ENCODE data around the gene IL9R.
"Not testable (repeated sequence)": the region's sequence is repeated elsewhere in the genome, so short reads cannot be mapped to it uniquely, and the experiment has no call there.

IL9R gene

DNA sequence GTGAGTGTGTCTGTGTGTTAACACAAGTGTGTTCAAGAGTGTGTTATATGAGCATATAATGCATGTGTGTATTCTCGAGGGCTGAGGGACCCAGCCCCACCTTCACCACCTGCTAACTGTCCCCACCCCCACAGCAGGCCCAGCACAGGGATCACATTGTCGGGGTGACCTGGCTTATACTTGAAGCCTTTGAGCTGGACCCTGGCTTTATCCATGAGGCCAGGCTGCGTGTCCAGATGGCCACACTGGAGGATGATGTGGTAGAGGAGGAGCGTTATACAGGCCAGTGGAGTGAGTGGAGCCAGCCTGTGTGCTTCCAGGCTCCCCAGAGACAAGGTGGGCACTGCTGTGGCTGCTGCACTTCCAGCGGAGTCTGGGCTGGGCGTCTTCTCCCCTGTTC is 7.6 kb downstream of the IL9R start:
- Histone ChIP-seq H3K4me3 (ENCODE audit: low read depth, low read length) (no peak overlapping the region), H3K4me1 (ENCODE audit: control insufficient read depth, insufficient read depth, low read length, unreplicated experiment) (no peaks in the 10 kb centered on the region), H3K27me3 (ENCODE audit: insufficient read depth, low read length) (no peaks in the 10 kb centered on the region), H3K27ac (ENCODE audit: low read depth, low read length) (no peak overlapping the region), H2AFZ (ENCODE audit: low read length, unreplicated experiment) (no peak overlapping the region), H3K79me2 (ENCODE audit: control insufficient read depth, insufficient read depth, low read length, unreplicated experiment) (no peaks in the 10 kb centered on the region), H3K36me3 (ENCODE audit: insufficient read depth, low read length) (no peaks in the 10 kb centered on the region)

DNA sequence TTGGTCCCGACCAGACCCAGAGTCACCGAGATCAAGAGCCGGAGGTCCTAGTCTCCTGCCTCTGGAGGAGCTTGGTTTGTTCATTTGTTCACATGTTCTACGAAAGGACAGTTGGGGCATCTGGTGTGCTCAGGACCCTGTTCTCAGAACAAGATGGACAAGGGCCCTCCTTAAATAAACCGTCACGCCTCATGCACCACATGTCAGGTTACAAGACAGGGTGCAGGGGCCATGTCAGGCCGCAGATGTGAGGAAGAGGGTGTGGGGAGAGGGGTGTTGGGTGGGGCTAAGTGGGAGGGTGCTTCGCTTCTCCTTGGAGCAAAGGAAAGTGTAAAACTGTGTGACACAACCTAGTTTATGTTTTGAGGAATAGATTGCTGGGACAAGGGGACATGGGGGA is 9.0 kb downstream of the IL9R start:
- not testable (repeated sequence) for H3K36me3 ChIP-seq (ENCODE audit: insufficient read depth, low read length); H3K79me2 ChIP-seq (ENCODE audit: control insufficient read depth, insufficient read depth, low read length, unreplicated experiment); H3K4me1 ChIP-seq (ENCODE audit: control insufficient read depth, insufficient read depth, low read length, unreplicated experiment); H3K4me3 ChIP-seq (ENCODE audit: low read depth, low read length); H3K27ac ChIP-seq (ENCODE audit: low read depth, low read length); H3K27me3 ChIP-seq (ENCODE audit: insufficient read depth, low read length); H2AFZ ChIP-seq (ENCODE audit: low read length, unreplicated experiment)

DNA sequence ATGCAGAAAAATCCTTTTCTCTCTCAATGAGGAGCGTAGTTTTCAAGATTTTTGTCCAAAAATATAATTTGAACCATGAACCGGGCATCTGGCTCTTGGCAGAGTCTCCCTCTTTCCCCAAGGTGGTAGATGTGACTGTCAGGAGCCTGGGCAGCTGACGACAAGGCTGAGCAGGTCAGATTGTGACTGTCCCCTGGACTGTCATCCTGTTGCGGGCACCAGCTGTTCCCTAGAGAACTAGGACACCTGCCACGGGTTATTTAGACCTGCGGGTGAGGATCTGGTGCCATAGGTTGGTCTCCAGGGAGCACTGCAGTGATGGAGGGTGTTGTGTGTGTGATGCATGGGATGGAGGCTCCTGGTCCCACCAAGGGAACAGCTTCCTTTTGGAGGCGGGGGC is 10.9 kb downstream of the IL9R start:
- not testable (repeated sequence) for H3K27me3 ChIP-seq (ENCODE audit: insufficient read depth, low read length); H3K4me3 ChIP-seq (ENCODE audit: low read depth, low read length); H3K27ac ChIP-seq (ENCODE audit: low read depth, low read length)

DNA sequence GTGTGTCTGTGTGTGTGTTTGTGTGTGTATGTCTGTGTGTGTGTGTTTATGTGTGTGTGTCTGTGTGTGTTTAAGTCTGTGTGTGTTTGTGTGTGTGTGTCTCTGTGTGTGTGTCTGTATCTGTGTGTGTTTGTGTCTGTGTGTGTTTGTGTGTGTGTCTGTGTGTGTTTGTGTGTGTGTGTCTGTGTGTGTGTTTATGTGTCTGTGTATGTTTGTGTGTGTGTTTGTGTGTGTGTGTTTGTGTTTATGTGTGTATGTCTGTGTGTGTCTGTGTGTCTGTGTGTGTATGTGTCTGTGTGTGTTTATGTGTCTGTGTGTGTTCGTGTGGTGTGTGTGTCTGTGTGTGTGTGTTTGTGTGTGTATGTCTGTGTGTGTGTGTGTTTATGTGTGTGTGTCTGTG is 11.4 kb downstream of the IL9R start:
- no peak overlapping the region for H3K27ac ChIP-seq (ENCODE audit: low read depth, low read length)
- no peaks in the 10 kb centered on the region for H3K36me3 ChIP-seq (ENCODE audit: insufficient read depth, low read length)
- no peaks in the 10 kb centered on the region for H3K4me1 ChIP-seq (ENCODE audit: control insufficient read depth, insufficient read depth, low read length, unreplicated experiment)
- H3K79me2 ChIP-seq (ENCODE audit: control insufficient read depth, insufficient read depth, low read length, unreplicated experiment) = no peaks in the 10 kb centered on the region
- H3K27me3 ChIP-seq (ENCODE audit: insufficient read depth, low read length) = no peaks in the 10 kb centered on the region
- no peak overlapping the region for H3K4me3 ChIP-seq (ENCODE audit: low read depth, low read length)
- no peak overlapping the region for H2AFZ ChIP-seq (ENCODE audit: low read length, unreplicated experiment)

More for the DNA sequence above, 10.9 kb downstream of the IL9R start:
- not testable (repeated sequence) for H2AFZ ChIP-seq (ENCODE audit: low read length, unreplicated experiment); H3K36me3 ChIP-seq (ENCODE audit: insufficient read depth, low read length); H3K4me1 ChIP-seq (ENCODE audit: control insufficient read depth, insufficient read depth, low read length, unreplicated experiment); H3K79me2 ChIP-seq (ENCODE audit: control insufficient read depth, insufficient read depth, low read length, unreplicated experiment)

DNA sequence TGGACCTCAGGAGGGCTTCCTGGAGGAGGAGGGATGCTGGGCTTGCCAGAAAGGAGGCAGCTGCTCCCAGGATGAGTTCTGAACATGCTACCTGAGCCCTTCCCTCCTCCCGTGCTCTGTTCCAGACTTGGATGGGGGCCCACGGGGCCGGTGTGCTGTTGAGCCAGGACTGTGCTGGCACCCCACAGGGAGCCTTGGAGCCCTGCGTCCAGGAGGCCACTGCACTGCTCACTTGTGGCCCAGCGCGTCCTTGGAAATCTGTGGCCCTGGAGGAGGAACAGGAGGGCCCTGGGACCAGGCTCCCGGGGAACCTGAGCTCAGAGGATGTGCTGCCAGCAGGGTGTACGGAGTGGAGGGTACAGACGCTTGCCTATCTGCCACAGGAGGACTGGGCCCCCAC is 12.2 kb downstream of the IL9R start:
- not testable (repeated sequence) for H3K36me3 ChIP-seq (ENCODE audit: insufficient read depth, low read length); H2AFZ ChIP-seq (ENCODE audit: low read length, unreplicated experiment); H3K27me3 ChIP-seq (ENCODE audit: insufficient read depth, low read length); H3K4me3 ChIP-seq (ENCODE audit: low read depth, low read length); H3K79me2 ChIP-seq (ENCODE audit: control insufficient read depth, insufficient read depth, low read length, unreplicated experiment); H3K27ac ChIP-seq (ENCODE audit: low read depth, low read length); H3K4me1 ChIP-seq (ENCODE audit: control insufficient read depth, insufficient read depth, low read length, unreplicated experiment)

DNA sequence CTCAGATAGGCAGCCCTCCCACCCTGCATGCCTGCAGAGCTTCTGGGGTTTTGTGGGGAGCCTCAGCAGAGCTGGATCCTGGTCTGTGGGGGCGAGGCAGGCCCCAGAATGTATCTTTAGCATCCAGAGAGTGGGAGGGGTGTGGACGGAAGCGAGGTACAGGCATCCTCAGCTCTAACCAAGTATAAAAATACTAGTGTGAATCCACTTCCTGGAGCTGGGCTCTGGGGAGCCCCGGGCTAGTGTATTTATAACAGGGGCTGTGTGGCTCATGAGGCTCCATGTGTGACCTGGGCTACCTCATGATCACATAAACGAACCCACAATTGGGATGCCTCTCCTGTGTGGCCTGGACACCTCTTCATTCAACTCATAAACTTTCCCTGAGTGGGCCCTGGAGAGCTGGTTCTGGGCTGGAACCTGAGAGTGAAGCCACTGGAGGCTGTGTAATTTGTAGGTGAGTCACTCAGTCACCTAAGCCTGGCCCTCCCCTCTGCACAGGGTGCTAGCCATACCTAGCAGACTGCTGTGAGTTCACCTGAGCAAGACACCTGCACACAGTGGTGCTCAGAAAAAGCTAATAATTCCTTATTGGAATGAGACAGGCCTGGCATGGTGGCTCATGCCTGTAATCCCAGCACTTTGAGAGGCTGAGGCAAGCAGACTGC is 15.9 kb downstream of the IL9R start:
- not testable (repeated sequence) for H3K36me3 ChIP-seq (ENCODE audit: insufficient read depth, low read length)

DNA sequence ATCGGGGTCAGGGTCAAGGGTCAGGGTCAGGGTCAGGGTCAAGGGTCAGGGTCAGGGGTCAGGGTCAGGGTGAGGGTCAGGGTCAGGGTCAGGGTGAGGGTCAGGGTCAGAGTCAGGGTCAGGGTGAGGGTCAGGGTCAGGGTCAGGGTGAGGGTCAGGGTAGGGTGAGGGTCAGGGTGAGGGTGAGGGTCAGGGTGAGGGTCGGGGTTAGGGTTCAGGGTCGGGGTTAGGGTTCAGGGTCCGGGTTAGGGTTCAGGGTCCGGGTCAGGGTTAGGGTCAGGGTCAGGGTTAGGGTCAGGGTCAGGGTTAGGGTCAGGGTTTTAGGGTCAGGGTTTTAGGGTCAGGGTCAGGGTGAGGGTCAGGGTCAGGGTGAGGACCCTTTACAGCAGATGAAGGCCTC is 22.4 kb downstream of the IL9R start:
- H3K36me3 ChIP-seq (ENCODE audit: insufficient read depth, low read length); H3K4me3 ChIP-seq (ENCODE audit: low read depth, low read length); H2AFZ ChIP-seq (ENCODE audit: low read length, unreplicated experiment); H3K4me1 ChIP-seq (ENCODE audit: control insufficient read depth, insufficient read depth, low read length, unreplicated experiment); H3K27me3 ChIP-seq (ENCODE audit: insufficient read depth, low read length); H3K27ac ChIP-seq (ENCODE audit: low read depth, low read length); H3K79me2 ChIP-seq (ENCODE audit: control insufficient read depth, insufficient read depth, low read length, unreplicated experiment): not testable (repeated sequence)

More for the DNA sequence above, 15.9 kb downstream of the IL9R start:
- not testable (repeated sequence) for H3K4me3 ChIP-seq (ENCODE audit: low read depth, low read length); H3K27ac ChIP-seq (ENCODE audit: low read depth, low read length); H3K4me1 ChIP-seq (ENCODE audit: control insufficient read depth, insufficient read depth, low read length, unreplicated experiment); H2AFZ ChIP-seq (ENCODE audit: low read length, unreplicated experiment); H3K79me2 ChIP-seq (ENCODE audit: control insufficient read depth, insufficient read depth, low read length, unreplicated experiment); H3K27me3 ChIP-seq (ENCODE audit: insufficient read depth, low read length)

DNA sequence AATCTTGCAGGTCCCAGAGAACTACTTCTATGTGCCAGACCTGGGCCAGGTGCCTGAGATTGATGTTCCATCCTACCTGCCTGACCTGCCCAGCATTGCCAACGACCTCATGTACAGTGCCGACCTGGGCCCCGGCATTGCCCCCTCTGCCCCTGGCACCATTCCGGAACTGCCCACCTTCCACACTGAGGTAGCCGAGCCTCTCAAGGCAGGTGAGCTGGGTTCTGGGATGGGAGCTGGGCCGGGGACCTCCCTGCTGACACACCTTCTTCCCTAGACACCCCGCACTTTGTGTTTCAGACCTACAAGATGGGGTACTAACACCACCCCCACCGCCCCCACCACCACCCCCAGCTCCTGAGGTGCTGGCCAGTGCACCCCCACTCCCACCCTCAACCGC is 25.5 kb downstream of the IL9R start:
- H3K36me3 ChIP-seq (ENCODE audit: insufficient read depth, low read length); H3K27me3 ChIP-seq (ENCODE audit: insufficient read depth, low read length); H3K79me2 ChIP-seq (ENCODE audit: control insufficient read depth, insufficient read depth, low read length, unreplicated experiment); H3K4me3 ChIP-seq (ENCODE audit: low read depth, low read length); H3K4me1 ChIP-seq (ENCODE audit: control insufficient read depth, insufficient read depth, low read length, unreplicated experiment); H3K27ac ChIP-seq (ENCODE audit: low read depth, low read length); H2AFZ ChIP-seq (ENCODE audit: low read length, unreplicated experiment): not testable (repeated sequence)

DNA sequence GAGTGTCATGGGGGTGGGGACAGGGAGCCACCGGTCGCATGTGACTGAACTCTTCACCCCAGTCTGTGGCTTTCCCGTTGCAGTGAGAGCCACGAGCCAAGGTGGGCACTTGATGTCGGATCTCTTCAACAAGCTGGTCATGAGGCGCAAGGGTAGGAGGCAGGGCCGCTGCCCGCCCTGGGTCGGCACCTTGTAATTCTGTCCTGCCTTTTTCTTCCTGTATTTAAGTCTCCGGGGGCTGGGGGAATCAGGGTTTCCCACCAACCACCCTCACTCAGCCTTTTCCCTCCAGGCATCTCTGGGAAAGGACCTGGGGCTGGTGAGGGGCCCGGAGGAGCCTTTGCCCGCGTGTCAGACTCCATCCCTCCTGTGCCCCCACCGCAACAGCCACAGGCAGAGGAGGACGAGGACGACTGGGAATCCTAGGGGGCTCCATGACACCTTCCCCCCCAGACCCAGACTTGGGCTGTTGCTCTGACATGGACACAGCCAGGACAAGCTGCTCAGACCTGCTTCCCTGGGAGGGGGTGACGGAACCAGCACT is 27.5 kb downstream of the IL9R start:
- not testable (repeated sequence) for H3K4me3 ChIP-seq (ENCODE audit: low read depth, low read length); H3K79me2 ChIP-seq (ENCODE audit: control insufficient read depth, insufficient read depth, low read length, unreplicated experiment); H3K4me1 ChIP-seq (ENCODE audit: control insufficient read depth, insufficient read depth, low read length, unreplicated experiment); H2AFZ ChIP-seq (ENCODE audit: low read length, unreplicated experiment); H3K27ac ChIP-seq (ENCODE audit: low read depth, low read length); H3K27me3 ChIP-seq (ENCODE audit: insufficient read depth, low read length); H3K36me3 ChIP-seq (ENCODE audit: insufficient read depth, low read length)

DNA sequence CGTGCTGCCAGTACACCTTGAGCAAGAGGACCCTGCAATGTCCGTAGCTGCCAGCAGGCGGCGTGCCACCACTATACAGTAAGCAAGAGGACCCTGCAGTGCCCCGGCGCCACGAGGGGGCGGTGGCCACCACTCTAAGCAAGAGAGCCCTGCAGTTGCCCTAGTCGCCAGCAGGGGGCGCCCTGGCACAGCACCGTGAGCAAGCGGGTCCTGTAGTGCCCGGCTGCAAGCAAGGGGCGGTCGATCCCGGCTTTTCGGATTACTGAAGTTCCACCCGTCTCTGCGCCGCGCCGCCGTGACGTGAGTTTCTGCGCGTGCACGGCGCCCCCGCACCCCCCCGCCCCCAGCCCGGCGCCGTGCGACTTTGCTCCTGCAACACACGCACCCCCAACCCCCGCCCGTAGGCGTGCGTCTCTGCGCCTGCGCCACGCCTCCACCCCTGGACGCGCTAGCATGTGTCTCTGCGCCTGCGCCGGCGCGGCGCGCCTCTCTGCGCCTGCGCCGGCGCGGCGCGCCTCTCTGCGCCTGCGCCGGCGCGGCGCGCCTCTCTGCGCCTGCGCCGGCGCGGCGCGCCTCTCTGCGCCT is 31.2 kb downstream of the IL9R start:
- not testable (repeated sequence) for H3K27me3 ChIP-seq (ENCODE audit: insufficient read depth, low read length); H3K27ac ChIP-seq (ENCODE audit: low read depth, low read length); H3K4me3 ChIP-seq (ENCODE audit: low read depth, low read length); H2AFZ ChIP-seq (ENCODE audit: low read length, unreplicated experiment); H3K79me2 ChIP-seq (ENCODE audit: control insufficient read depth, insufficient read depth, low read length, unreplicated experiment); H3K36me3 ChIP-seq (ENCODE audit: insufficient read depth, low read length); H3K4me1 ChIP-seq (ENCODE audit: control insufficient read depth, insufficient read depth, low read length, unreplicated experiment)

DNA sequence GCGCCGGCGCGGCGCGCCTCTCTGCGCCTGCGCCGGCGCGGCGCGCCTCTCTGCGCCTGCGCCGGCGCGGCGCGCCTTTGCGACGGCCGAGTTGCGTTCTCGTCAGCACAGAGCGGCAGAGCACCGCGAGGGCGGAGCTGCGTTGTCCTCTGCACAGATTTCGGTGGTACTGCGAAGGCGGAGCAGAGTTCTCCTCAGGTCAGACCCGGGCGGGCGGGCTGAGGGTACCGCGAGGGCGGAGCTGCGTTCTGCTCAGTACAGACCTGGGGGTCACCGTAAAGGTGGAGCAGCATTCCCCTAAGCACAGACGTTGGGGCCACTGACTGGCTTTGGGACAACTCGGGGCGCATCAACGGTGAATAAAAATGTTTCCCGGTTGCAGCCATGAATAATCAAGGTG is 31.8 kb downstream of the IL9R start:
- not testable (repeated sequence) for H2AFZ ChIP-seq (ENCODE audit: low read length, unreplicated experiment)

More for the DNA sequence above, 31.8 kb downstream of the IL9R start:
- not testable (repeated sequence) for H3K36me3 ChIP-seq (ENCODE audit: insufficient read depth, low read length); H3K27ac ChIP-seq (ENCODE audit: low read depth, low read length); H3K4me3 ChIP-seq (ENCODE audit: low read depth, low read length); H3K79me2 ChIP-seq (ENCODE audit: control insufficient read depth, insufficient read depth, low read length, unreplicated experiment); H3K4me1 ChIP-seq (ENCODE audit: control insufficient read depth, insufficient read depth, low read length, unreplicated experiment); H3K27me3 ChIP-seq (ENCODE audit: insufficient read depth, low read length)
